ENCODE data around the gene GPC6.

Gene GPC6

GRCh38 chr13:94329277-94329676 is 1102.7 kb downstream of the GPC6 start:
- ChIA-PET CTCF (interaction anchor here (0.5 kb wide), 1 partner anchor 999 kb away, joined by 4 read pairs; no protein-coding TSS in a partner anchor), POLR2A (no interaction called here)
- Histone ChIP-seq H3K27ac (ENCODE audit: extremely low read depth, low read depth, low read length) (no peak overlapping the region), H3K36me3 (ENCODE audit: control insufficient read depth in 2 of 2, insufficient read depth in 1 of 2, low read length in 2 of 2) (no peaks in the 10 kb centered on the region), H3K4me3 (ENCODE audit: low read depth, low read length) (no peak overlapping the region), H3K4me1 (ENCODE audit: control insufficient read depth, insufficient read depth, low read length) (no peaks in the 10 kb centered on the region), H3K9me3 (ENCODE audit: control insufficient read depth, insufficient read depth, low read depth, low read length) (no peaks in the 10 kb centered on the region)
- no peak for TF ChIP-seq GLI4 (tag by site-specific recombination; IDR thresholded peaks at IDR 0.05)
- no peak for TF ChIP-seq ZNF169 (tag by site-specific recombination; IDR thresholded peaks at IDR 0.05)
- no peak for TF ChIP-seq ZXDB (tag by site-specific recombination; IDR thresholded peaks at IDR 0.05)
- TF ChIP-seq ZNF530 (tag by site-specific recombination; IDR thresholded peaks at IDR 0.05; ENCODE audit: low read depth), result no peak
- no peak for TF ChIP-seq ZNF654 (tag by site-specific recombination; IDR thresholded peaks at IDR 0.05; ENCODE audit: low read depth)
- TF ChIP-seq ZNF10 (tag by site-specific recombination; IDR thresholded peaks at IDR 0.05), result no peak
- no peak for TF ChIP-seq ZBTB26 (tag by site-specific recombination; optimal IDR thresholded peaks at IDR 0.05)
- TF ChIP-seq GLI2 (tag by site-specific recombination; IDR thresholded peaks at IDR 0.05; ENCODE audit: borderline replicate concordance, low read depth), result no peak
- no peak for TF ChIP-seq ZNF701 (tag by site-specific recombination; IDR thresholded peaks at IDR 0.05)
- no peak for TF ChIP-seq ZBTB6 (tag by site-specific recombination; IDR thresholded peaks at IDR 0.05)
- TF ChIP-seq PRDM2 (tag by site-specific recombination; IDR thresholded peaks at IDR 0.05; ENCODE audit: borderline replicate concordance), result no peak

- H3K4me3 ChIP-seq (ENCODE audit: low read depth, low read length), result no peak overlapping the region
- H3K4me1 ChIP-seq (ENCODE audit: control insufficient read depth, insufficient read depth, low read length), result no peaks in the 10 kb centered on the region
- CTCF ChIA-PET, result interaction anchor here (0.5 kb wide), 1 partner anchor 1000 kb away, joined by 4 read pairs; no protein-coding TSS in a partner anchor
- H3K36me3 ChIP-seq (ENCODE audit: control insufficient read depth in 2 of 2, insufficient read depth in 1 of 2, low read length in 2 of 2), result no peaks in the 10 kb centered on the region
- H3K9me3 ChIP-seq (ENCODE audit: control insufficient read depth, insufficient read depth, low read depth, low read length), result no peaks in the 10 kb centered on the region
- no peak overlapping the region for H3K27ac ChIP-seq (ENCODE audit: extremely low read depth, low read depth, low read length)
- POLR2A ChIA-PET, result no interaction called here
- 0 out of 2 replicates have a peak, but pooled peaks have one; percentile 16 for TF ChIP-seq PRDM6 (tag by site-specific recombination; IDR thresholded peaks at IDR 0.05)
- no peak for TF ChIP-seq ZNF701 (tag by site-specific recombination; IDR thresholded peaks at IDR 0.05)
- no peak for TF ChIP-seq ELK4 (IDR thresholded peaks at IDR 0.05; ENCODE audit: borderline replicate concordance, low read depth, low read length)
- no peak for TF ChIP-seq ZNF138 (tag by site-specific recombination; IDR thresholded peaks at IDR 0.05; ENCODE audit: borderline replicate concordance)
- TF ChIP-seq ZNF558 (tag by site-specific recombination; IDR thresholded peaks at IDR 0.05), result peak; percentile 34; the same call in 1 of the 2 replicates
- no peak for TF ChIP-seq ZNF10 (tag by site-specific recombination; IDR thresholded peaks at IDR 0.05)
- no peak for TF ChIP-seq ZNF221 (tag by site-specific recombination; IDR thresholded peaks at IDR 0.05; ENCODE audit: borderline replicate concordance)
- TF ChIP-seq ZNF335 (tag by site-specific recombination; conservative IDR thresholded peaks at IDR 0.05), result peak; percentile 23; the same call in 1 of the 2 replicates
- peak; percentile 65; the same call in 1 of the 2 replicates for TF ChIP-seq ZNF513 (tag by site-specific recombination; IDR thresholded peaks at IDR 0.05)
- TF ChIP-seq IKZF3 (tag by site-specific recombination; IDR thresholded peaks at IDR 0.05), result no peak
Observed at GRCh38 chr13:94329754-94330551, 1103.3 kb downstream of the GPC6 start.
